ENCODE results near the gene TBCD.
"Not testable (repeated sequence)": the region's sequence is repeated elsewhere in the genome, so short reads cannot be mapped to it uniquely, and the experiment has no call there.

The TBCD gene

GRCh38 chr17:82729479-82730260 lies 22.2 kb upstream of the TBCD start:
- FAIRE-seq: no peak

- FAIRE-seq: no peak
These were observed 19.6 kb upstream of the TBCD start for GRCh38 chr17:82732118-82732743.

- no peak for FAIRE-seq
These were observed 16.6 kb upstream of the TBCD start, which contains the start of gene FN3K for GRCh38 chr17:82734987-82735866. FN3K (plus strand) TSS chr17:82735615; CDS start chr17:82735637, 22 bp downstream.

GRCh38 chr17:82736511-82737185 lies 15.2 kb upstream of the TBCD start:
- FAIRE-seq: no peak

- FAIRE-seq: no peak
These were observed 13.6 kb upstream of the TBCD start for GRCh38 chr17:82737967-82738877.

- FAIRE-seq: no peak
These were observed 10.7 kb upstream of the TBCD start for GRCh38 chr17:82740906-82741759.

GRCh38 chr17:82743344-82744219 lies 8.3 kb upstream of the TBCD start:
- no peak for FAIRE-seq

GRCh38 chr17:82744736-82745135 lies 7.1 kb upstream of the TBCD start:
- not testable (repeated sequence) for FAIRE-seq

GRCh38 chr17:82745524-82745923 lies 6.3 kb upstream of the TBCD start:
- no peak for FAIRE-seq

- FAIRE-seq: no peak
These were observed 3.1 kb upstream of the TBCD start for GRCh38 chr17:82748756-82749155.

- FAIRE-seq: no peak
These were observed 1.5 kb upstream of the TBCD start for GRCh38 chr17:82750241-82750908.

GRCh38 chr17:82751171-82751570 lies 694 bp upstream of the TBCD start:
- no peak for FAIRE-seq

GRCh38 chr17:82752371-82753200 lies 721 bp downstream of the TBCD start:
- no peak for FAIRE-seq

- no peak for FAIRE-seq
These were observed 1.3 kb downstream of the TBCD start for GRCh38 chr17:82753201-82753464.

GRCh38 chr17:82754297-82755208 lies 2.7 kb downstream of the TBCD start:
- FAIRE-seq: no peak

- no peak for FAIRE-seq
These were observed 4.3 kb downstream of the TBCD start for GRCh38 chr17:82756166-82756565.

- no peak for FAIRE-seq
These were observed 13.5 kb downstream of the TBCD start for GRCh38 chr17:82765371-82765770.
